WTC11 (cell line): ENCODE data around the gene IL2RG.

Source experiments
- CTCF ChIP-seq: fragments of 200-600 bp; IDR thresholded peaks from 2 replicates; pipeline ENCODE4 v1.8.0; 2022; ENCODE audit warnings: antibody characterized with exemption
- JUN ChIP-seq: sonication (generic); formaldehyde crosslinking; IDR thresholded peaks from 2 replicates; pipeline ENCODE4 v1.8.0; 2023; ENCODE audit warnings: mild to moderate bottlenecking, missing genetic modification reagents
- NFYB ChIP-seq: sonication (generic); formaldehyde crosslinking; conservative IDR thresholded peaks from 2 replicates; pipeline ENCODE4 v1.8.0; 2022; ENCODE audit warnings: low read depth, missing genetic modification reagents
- NR2C2 ChIP-seq: sonication (generic); formaldehyde crosslinking; IDR thresholded peaks from 2 replicates; pipeline ENCODE4 v1.8.0; 2022; ENCODE audit warnings: mild to moderate bottlenecking, missing genetic modification reagents
- RELA ChIP-seq: sonication (generic); formaldehyde crosslinking; IDR thresholded peaks from 2 replicates; pipeline ENCODE4 v1.8.1; 2022; ENCODE audit warnings: missing genetic modification reagents, mild to moderate bottlenecking, borderline replicate concordance
- SP1 ChIP-seq: sonication (generic); formaldehyde crosslinking; conservative IDR thresholded peaks from 2 replicates; pipeline ENCODE4 v1.8.1; 2022; ENCODE audit warnings: missing genetic modification reagents
- TEAD4 ChIP-seq: sonication (generic); formaldehyde crosslinking; IDR thresholded peaks from 2 replicates; pipeline ENCODE4 v1.8.0; 2022; ENCODE audit warnings: mild to moderate bottlenecking, missing genetic modification reagents
- ZNF232 ChIP-seq: sonication (generic); formaldehyde crosslinking; IDR thresholded peaks from 2 replicates; pipeline ENCODE4 v1.8.0; 2022; ENCODE audit warnings: mild to moderate bottlenecking, missing genetic modification reagents
- TF ChIP-seq, protein P1 (sequence below): sonication (generic); formaldehyde crosslinking; IDR thresholded peaks from 2 replicates; pipeline ENCODE4 v1.8.1; 2023; ENCODE audit warnings: mild to moderate bottlenecking, missing genetic modification reagents

- TF ChIP-seq JUN (CRISPR knock-in tag) (no peak), CTCF (no peak), ZNF232 (CRISPR knock-in tag) (no peak), NFYB (CRISPR knock-in tag) (no peak), SP1 (no peak), RELA (no peak), NR2C2 (CRISPR knock-in tag) (no peak), TEAD4 (CRISPR knock-in tag) (no peak)
- TF ChIP-seq, protein P1, sequence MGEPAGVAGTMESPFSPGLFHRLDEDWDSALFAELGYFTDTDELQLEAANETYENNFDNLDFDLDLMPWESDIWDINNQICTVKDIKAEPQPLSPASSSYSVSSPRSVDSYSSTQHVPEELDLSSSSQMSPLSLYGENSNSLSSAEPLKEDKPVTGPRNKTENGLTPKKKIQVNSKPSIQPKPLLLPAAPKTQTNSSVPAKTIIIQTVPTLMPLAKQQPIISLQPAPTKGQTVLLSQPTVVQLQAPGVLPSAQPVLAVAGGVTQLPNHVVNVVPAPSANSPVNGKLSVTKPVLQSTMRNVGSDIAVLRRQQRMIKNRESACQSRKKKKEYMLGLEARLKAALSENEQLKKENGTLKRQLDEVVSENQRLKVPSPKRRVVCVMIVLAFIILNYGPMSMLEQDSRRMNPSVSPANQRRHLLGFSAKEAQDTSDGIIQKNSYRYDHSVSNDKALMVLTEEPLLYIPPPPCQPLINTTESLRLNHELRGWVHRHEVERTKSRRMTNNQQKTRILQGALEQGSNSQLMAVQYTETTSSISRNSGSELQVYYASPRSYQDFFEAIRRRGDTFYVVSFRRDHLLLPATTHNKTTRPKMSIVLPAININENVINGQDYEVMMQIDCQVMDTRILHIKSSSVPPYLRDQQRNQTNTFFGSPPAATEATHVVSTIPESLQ (CRISPR knock-in tag), result no peak
Measured at GRCh38 chrX:71106427-71106826, 5.0 kb downstream of the IL2RG start, which contains the start of gene CXorf65.
